HepG2 (cell line): ENCODE data around the gene PPOX. TPM values are rescaled to one million over a fixed set of nuclear protein-coding genes. Genes with fewer than 3 reads are reported as not detected.

Experiments
- ATF2 ChIP-seq: sonication (generic); formaldehyde crosslinking; IDR thresholded peaks from 2 replicates; pipeline ENCODE4 v1.4.0; 2020; ENCODE audit warnings: missing genetic modification reagents
- CAMTA2 ChIP-seq: sonication (generic); formaldehyde crosslinking; IDR thresholded peaks from 2 replicates; pipeline ENCODE4 v1.4.0; 2020; ENCODE audit warnings: mild to moderate bottlenecking, missing genetic modification reagents, borderline replicate concordance
- CBX2 ChIP-seq, 2 experiments: fragments of 200-600 bp in 1 of 2; sonication (generic); formaldehyde crosslinking in 1 of 2; IDR thresholded peaks; 2 replicates each; pipeline versions ENCODE4 v1.7.0 to v1.8.1; 2018 to 2022; ENCODE audit warnings: low read depth in 2 of 2, low read length in 1 of 2, mild to moderate bottlenecking in 1 of 2, missing genetic modification reagents in 1 of 2
- DBP ChIP-seq: sonication (generic); formaldehyde crosslinking; IDR thresholded peaks from 2 replicates; pipeline ENCODE4 v1.4.0; 2020; ENCODE audit warnings: missing genetic modification reagents; ENCODE audit errors: not compliant biosample characterization
- FIP1L1 ChIP-seq: fragments of 200-400 bp; formaldehyde crosslinking; IDR thresholded peaks from 2 replicates; pipeline ENCODE4 v1.6.1; 2018; ENCODE audit warnings: low read depth, mild to moderate bottlenecking, low read length, moderate library complexity, borderline replicate concordance; ENCODE audit not compliant: insufficient read depth
- MAZ ChIP-seq, 2 experiments: sonication (generic) in 1 of 2; formaldehyde crosslinking in 1 of 2; IDR thresholded peaks; 2 replicates each; pipeline versions ENCODE4 v1.5.0 to v1.6.1; 2012 to 2020; ENCODE audit warnings: low read depth in 2 of 2, mild to moderate bottlenecking in 2 of 2, borderline replicate concordance in 1 of 2, improper control_type of control experiment in 1 of 2, low read length in 1 of 2, missing genetic modification reagents in 1 of 2, moderate library complexity in 1 of 2
- SALL1 ChIP-seq: sonication (generic); formaldehyde crosslinking; IDR thresholded peaks from 2 replicates; pipeline ENCODE4 v1.8.0; 2022; ENCODE audit warnings: mild to moderate bottlenecking, missing genetic modification reagents
- TMF1 ChIP-seq: sonication (generic); formaldehyde crosslinking; IDR thresholded peaks from 2 replicates; pipeline ENCODE4 v1.8.1; 2022; ENCODE audit warnings: low read depth, missing genetic modification reagents
- XRCC5 ChIP-seq: fragments of 200-400 bp; formaldehyde crosslinking; optimal IDR thresholded peaks from 2 replicates; pipeline ENCODE3; 2017; ENCODE audit warnings: mild to moderate bottlenecking, low read length
- ZBTB4 ChIP-seq: sonication (generic); formaldehyde crosslinking; IDR thresholded peaks from 2 replicates; pipeline ENCODE4 v1.4.0; 2020; ENCODE audit warnings: missing genetic modification reagents, mild to moderate bottlenecking, borderline replicate concordance
- ZBTB42 ChIP-seq: sonication (generic); formaldehyde crosslinking; IDR thresholded peaks from 2 replicates; pipeline ENCODE4 v1.5.0; 2020; ENCODE audit warnings: mild to moderate bottlenecking, missing genetic modification reagents
- ZNF101 ChIP-seq: sonication (generic); formaldehyde crosslinking; IDR thresholded peaks from 2 replicates; pipeline ENCODE4 v1.4.0; 2020; ENCODE audit warnings: mild to moderate bottlenecking, low read depth, missing genetic modification reagents, borderline replicate concordance
- ZNF557 ChIP-seq: sonication (generic); formaldehyde crosslinking; IDR thresholded peaks from 2 replicates; pipeline ENCODE4 v1.4.0; 2020; ENCODE audit warnings: missing genetic modification reagents
- ZNF558 ChIP-seq: sonication (generic); formaldehyde crosslinking; IDR thresholded peaks from 2 replicates; pipeline ENCODE4 v1.9.0; 2022; ENCODE audit warnings: mild to moderate bottlenecking, missing genetic modification reagents, borderline replicate concordance
- ZNF616 ChIP-seq: sonication (generic); formaldehyde crosslinking; IDR thresholded peaks from 2 replicates; pipeline ENCODE4 v1.5.0; 2020; ENCODE audit warnings: low read depth, mild to moderate bottlenecking, missing genetic modification reagents
- ZNF772 ChIP-seq: sonication (generic); formaldehyde crosslinking; IDR thresholded peaks from 2 replicates; pipeline ENCODE4 v1.5.0; 2020; ENCODE audit warnings: mild to moderate bottlenecking, missing genetic modification reagents
- polyA plus RNA-seq, 8 experiments: library from polyadenylated mRNA; depleted of rRNA in 3 of 8; stranded (reverse) in 7 of 8; unstranded in 1 of 8; fragments of >200 nt; fragmentation: Illumina TruSeq in 4 of 8; extraction: Trizol in 4 of 8; gene quantifications; 2 replicates each; pipeline versions ENCODE4 v1.2.1 to v1.2.3, GENCODE V29; 2011 to 2016; ENCODE audit warnings: low read depth in 4 of 8, missing spikeins in 1 of 8, mixed read lengths in 1 of 8; ENCODE audit not compliant: insufficient read depth in 1 of 8
- total RNA-seq, 5 experiments: library from RNA; depleted of rRNA; stranded (reverse); fragments of >200 nt; fragmentation: Illumina TruSeq; extraction: Trizol; gene quantifications; 2 replicates each; pipeline ENCODE4 v1.2.3, GENCODE V29; 2016; ENCODE audit warnings: low read depth in 1 of 5
- TF ChIP-seq, protein P1 (sequence below): sonication (generic); formaldehyde crosslinking; IDR thresholded peaks from 2 replicates; pipeline ENCODE4 v1.5.0; 2020; ENCODE audit warnings: mild to moderate bottlenecking, missing genetic modification reagents, moderate library complexity

PPOX gene
- total and polyA plus RNA-seq, 2 of the 13 experiments (the other 11 are each of a cell fraction or from before 2014, with no cell fraction given), result 15.5 to 27.7 TPM

- TF ChIP-seq ZBTB4 (CRISPR knock-in tag) (no peak), ZNF557 (CRISPR knock-in tag) (0 out of 2 replicates have a peak, but pooled peaks have one; percentile 62), DBP (CRISPR knock-in tag) (peak; percentile 53), FIP1L1 (no peak), ZBTB42 (CRISPR knock-in tag) (no peak), CAMTA2 (CRISPR knock-in tag) (0 out of 2 replicates have a peak, but pooled peaks have one; percentile 36), TMF1 (CRISPR knock-in tag) (no peak), ZNF772 (0 out of 2 replicates have a peak, but pooled peaks have one; percentile 28), ATF2 (CRISPR knock-in tag) (no peak), ZNF558 (CRISPR knock-in tag) (no peak), ZNF616 (CRISPR knock-in tag) (no peak), CBX2 (IDR thresholded peaks at IDR 0.05; ENCODE audit: low read depth, low read length) (no peak), CBX2 (CRISPR knock-in tag; IDR thresholded peaks at IDR 0.05; ENCODE audit: low read depth) (no peak), MAZ (IDR thresholded peaks at IDR 0.05; ENCODE audit: borderline replicate concordance, low read depth, low read length) (0 out of 2 replicates have a peak, but pooled peaks have one; percentile 52), MAZ (CRISPR knock-in tag; IDR thresholded peaks at IDR 0.05; ENCODE audit: low read depth) (0 out of 2 replicates have a peak, but pooled peaks have one; percentile 27), XRCC5 (peak; percentile 61), ZNF101 (CRISPR knock-in tag) (no peak), SALL1 (CRISPR knock-in tag) (peak; percentile 40; the same call in 1 of the 2 replicates)
- TF ChIP-seq, protein P1, sequence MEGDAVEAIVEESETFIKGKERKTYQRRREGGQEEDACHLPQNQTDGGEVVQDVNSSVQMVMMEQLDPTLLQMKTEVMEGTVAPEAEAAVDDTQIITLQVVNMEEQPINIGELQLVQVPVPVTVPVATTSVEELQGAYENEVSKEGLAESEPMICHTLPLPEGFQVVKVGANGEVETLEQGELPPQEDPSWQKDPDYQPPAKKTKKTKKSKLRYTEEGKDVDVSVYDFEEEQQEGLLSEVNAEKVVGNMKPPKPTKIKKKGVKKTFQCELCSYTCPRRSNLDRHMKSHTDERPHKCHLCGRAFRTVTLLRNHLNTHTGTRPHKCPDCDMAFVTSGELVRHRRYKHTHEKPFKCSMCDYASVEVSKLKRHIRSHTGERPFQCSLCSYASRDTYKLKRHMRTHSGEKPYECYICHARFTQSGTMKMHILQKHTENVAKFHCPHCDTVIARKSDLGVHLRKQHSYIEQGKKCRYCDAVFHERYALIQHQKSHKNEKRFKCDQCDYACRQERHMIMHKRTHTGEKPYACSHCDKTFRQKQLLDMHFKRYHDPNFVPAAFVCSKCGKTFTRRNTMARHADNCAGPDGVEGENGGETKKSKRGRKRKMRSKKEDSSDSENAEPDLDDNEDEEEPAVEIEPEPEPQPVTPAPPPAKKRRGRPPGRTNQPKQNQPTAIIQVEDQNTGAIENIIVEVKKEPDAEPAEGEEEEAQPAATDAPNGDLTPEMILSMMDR (CRISPR knock-in tag), result peak; percentile 92
These were observed 26.5 kb downstream of the PPOX start (continued) for GRCh38 chr1:161192476-161193465.
